ENCODE data around the gene PHF21A. TPM values are rescaled to one million over a fixed set of nuclear protein-coding genes. Genes with fewer than 3 reads are reported as not detected.
A peak's percentile ranks its signal among the peaks of the same experiment; 100 is the strongest.

Gene PHF21A
- total and polyA plus RNA-seq, 2 of the 13 experiments (the other 11 are each of a cell fraction or from before 2014, with no cell fraction given), result 4.1 to 34.6 TPM

DNA sequence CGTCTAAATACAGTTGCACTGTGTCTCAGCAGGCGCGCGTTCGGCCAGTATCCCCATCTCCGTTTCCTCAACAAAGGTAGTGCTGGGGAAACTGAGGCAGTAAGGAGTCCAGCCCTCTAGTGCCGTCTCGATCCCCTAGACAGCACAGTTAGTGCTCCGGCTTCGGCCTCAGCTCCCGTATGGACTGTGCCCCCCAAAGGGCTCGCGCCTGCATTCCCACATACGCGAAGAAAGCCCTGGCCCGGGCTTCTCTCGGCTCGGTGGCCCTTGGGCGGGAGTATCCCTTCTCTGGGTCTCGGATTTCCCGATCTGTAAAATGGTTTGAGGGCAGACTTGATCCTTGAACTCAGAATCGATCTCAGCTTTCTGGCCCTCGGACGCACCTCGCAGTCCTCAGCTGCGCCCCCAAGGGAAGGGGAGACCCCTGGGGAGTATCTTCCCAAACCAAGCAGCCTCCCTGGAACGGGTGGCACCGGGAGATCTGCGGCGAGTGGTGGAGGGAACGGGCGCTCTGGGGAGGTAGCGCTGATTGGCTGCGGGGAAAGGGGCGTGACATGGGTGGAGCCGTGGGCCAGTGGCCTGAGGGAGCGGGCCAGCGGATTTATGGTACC is 202.8 kb downstream of the PHF21A start (continued):
- no peak for TF ChIP-seq FOXA3 (CRISPR knock-in tag; IDR thresholded peaks at IDR 0.05)
- TF ChIP-seq AGO1 (IDR thresholded peaks at IDR 0.05; ENCODE audit: low read depth, low read length, poor library complexity, severe bottlenecking), result no peak
- no peak for TF ChIP-seq MTF2 (CRISPR knock-in tag; IDR thresholded peaks at IDR 0.05; ENCODE audit: borderline replicate concordance)
- TF ChIP-seq MYPOP (CRISPR knock-in tag; IDR thresholded peaks at IDR 0.05), result no peak; the same call in 1 of the 2 replicates
- peak; percentile 61 for TF ChIP-seq POLR2G (IDR thresholded peaks at IDR 0.05; ENCODE audit: low read depth, low read length)
- no peak for TF ChIP-seq NKX3-1 (CRISPR knock-in tag; IDR thresholded peaks at IDR 0.05)
- no peak for TF ChIP-seq RARA (CRISPR knock-in tag; IDR thresholded peaks at IDR 0.05)
- no peak for TF ChIP-seq DR1 (CRISPR knock-in tag; IDR thresholded peaks at IDR 0.05)
- TF ChIP-seq PRPF4 (IDR thresholded peaks at IDR 0.05; ENCODE audit: low read depth, low read length, poor library complexity, severe bottlenecking), result no peak
- TF ChIP-seq, protein P1, sequence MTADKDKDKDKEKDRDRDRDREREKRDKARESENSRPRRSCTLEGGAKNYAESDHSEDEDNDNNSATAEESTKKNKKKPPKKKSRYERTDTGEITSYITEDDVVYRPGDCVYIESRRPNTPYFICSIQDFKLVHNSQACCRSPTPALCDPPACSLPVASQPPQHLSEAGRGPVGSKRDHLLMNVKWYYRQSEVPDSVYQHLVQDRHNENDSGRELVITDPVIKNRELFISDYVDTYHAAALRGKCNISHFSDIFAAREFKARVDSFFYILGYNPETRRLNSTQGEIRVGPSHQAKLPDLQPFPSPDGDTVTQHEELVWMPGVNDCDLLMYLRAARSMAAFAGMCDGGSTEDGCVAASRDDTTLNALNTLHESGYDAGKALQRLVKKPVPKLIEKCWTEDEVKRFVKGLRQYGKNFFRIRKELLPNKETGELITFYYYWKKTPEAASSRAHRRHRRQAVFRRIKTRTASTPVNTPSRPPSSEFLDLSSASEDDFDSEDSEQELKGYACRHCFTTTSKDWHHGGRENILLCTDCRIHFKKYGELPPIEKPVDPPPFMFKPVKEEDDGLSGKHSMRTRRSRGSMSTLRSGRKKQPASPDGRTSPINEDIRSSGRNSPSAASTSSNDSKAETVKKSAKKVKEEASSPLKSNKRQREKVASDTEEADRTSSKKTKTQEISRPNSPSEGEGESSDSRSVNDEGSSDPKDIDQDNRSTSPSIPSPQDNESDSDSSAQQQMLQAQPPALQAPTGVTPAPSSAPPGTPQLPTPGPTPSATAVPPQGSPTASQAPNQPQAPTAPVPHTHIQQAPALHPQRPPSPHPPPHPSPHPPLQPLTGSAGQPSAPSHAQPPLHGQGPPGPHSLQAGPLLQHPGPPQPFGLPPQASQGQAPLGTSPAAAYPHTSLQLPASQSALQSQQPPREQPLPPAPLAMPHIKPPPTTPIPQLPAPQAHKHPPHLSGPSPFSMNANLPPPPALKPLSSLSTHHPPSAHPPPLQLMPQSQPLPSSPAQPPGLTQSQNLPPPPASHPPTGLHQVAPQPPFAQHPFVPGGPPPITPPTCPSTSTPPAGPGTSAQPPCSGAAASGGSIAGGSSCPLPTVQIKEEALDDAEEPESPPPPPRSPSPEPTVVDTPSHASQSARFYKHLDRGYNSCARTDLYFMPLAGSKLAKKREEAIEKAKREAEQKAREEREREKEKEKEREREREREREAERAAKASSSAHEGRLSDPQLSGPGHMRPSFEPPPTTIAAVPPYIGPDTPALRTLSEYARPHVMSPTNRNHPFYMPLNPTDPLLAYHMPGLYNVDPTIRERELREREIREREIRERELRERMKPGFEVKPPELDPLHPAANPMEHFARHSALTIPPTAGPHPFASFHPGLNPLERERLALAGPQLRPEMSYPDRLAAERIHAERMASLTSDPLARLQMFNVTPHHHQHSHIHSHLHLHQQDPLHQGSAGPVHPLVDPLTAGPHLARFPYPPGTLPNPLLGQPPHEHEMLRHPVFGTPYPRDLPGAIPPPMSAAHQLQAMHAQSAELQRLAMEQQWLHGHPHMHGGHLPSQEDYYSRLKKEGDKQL (CRISPR knock-in tag; IDR thresholded peaks at IDR 0.05; ENCODE audit: low read depth), result no peak
- no peak for TF ChIP-seq ARNT (IDR thresholded peaks at IDR 0.05)
- no peak for TF ChIP-seq ZNF121 (CRISPR knock-in tag; IDR thresholded peaks at IDR 0.05)
- 0 out of 2 replicates have a peak, but pooled peaks have one; percentile 27 for TF ChIP-seq RELA (CRISPR knock-in tag; IDR thresholded peaks at IDR 0.05)
- TF ChIP-seq ZNF576 (CRISPR knock-in tag; IDR thresholded peaks at IDR 0.05), result 0 out of 2 replicates have a peak, but pooled peaks have one; percentile 80
- no peak for TF ChIP-seq ZFP41 (CRISPR knock-in tag; IDR thresholded peaks at IDR 0.05; ENCODE audit: borderline replicate concordance)
- peak; percentile 59; the same call in 1 of the 2 replicates for TF ChIP-seq MTERF4 (CRISPR knock-in tag; IDR thresholded peaks at IDR 0.05)
- no peak for TF ChIP-seq ZNF530 (CRISPR knock-in tag; IDR thresholded peaks at IDR 0.05; ENCODE audit: low read depth)
- peak; percentile 82; the same call in 1 of the 2 replicates for TF ChIP-seq MYNN (CRISPR knock-in tag; IDR thresholded peaks at IDR 0.05; ENCODE audit: low read depth)
- TF ChIP-seq ZNF547 (CRISPR knock-in tag; IDR thresholded peaks at IDR 0.05), result no peak
- TF ChIP-seq, protein P2, sequence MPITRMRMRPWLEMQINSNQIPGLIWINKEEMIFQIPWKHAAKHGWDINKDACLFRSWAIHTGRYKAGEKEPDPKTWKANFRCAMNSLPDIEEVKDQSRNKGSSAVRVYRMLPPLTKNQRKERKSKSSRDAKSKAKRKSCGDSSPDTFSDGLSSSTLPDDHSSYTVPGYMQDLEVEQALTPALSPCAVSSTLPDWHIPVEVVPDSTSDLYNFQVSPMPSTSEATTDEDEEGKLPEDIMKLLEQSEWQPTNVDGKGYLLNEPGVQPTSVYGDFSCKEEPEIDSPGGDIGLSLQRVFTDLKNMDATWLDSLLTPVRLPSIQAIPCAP (CRISPR knock-in tag; IDR thresholded peaks at IDR 0.05; ENCODE audit: low read depth), result no peak
